NCI-H128 (cell line): ENCODE results near the gene SUCLG2.

Experiments used
- DNase-seq: peaks from one replicate; lab custom pipeline; 2025; ENCODE audit not compliant: unreplicated experiment; lab: John Stamatoyannopoulos, UW

SUCLG2 gene

GRCh38 chr3:67334588-67334987 lies 319.8 kb downstream of the SUCLG2 start:
- no peak for DNase-seq

- no peak for DNase-seq
Observed at GRCh38 chr3:67329358-67329757, 325.1 kb downstream of the SUCLG2 start.

GRCh38 chr3:67327582-67327981 lies 326.8 kb downstream of the SUCLG2 start:
- DNase-seq = no peak

GRCh38 chr3:67325231-67325630 lies 329.2 kb downstream of the SUCLG2 start:
- DNase-seq = no peak
